SK-N-SH treated with all-trans-retinoic acid at 6 μM for 48 hours (cell line): ENCODE results near the gene CD6.

ENCODE experiments used
- BACH2 ChIP-seq: fragments of 250-450 bp; sonication (Bioruptor Pico); IDR thresholded peaks from 2 replicates; pipeline ENCODE4 v1.9.0; 2021; ENCODE audit warnings: mild to moderate bottlenecking, borderline replicate concordance
- CSDC2 ChIP-seq: fragments of 250-450 bp; sonication (Bioruptor Pico); IDR thresholded peaks from 2 replicates; pipeline ENCODE4 v1.5.0; 2020; ENCODE audit warnings: mild to moderate bottlenecking, moderate library complexity
- ESRRG ChIP-seq: fragments of 250-450 bp; sonication (Bioruptor Pico); IDR thresholded peaks from 2 replicates; pipeline ENCODE4 v1.6.1; 2021; ENCODE audit warnings: mild to moderate bottlenecking
- ZNF565 ChIP-seq: fragments of 450-650 bp; formaldehyde crosslinking; conservative IDR thresholded peaks from 2 replicates; pipeline ENCODE4 v1.5.0; 2020; ENCODE audit warnings: low read depth, mild to moderate bottlenecking, moderate library complexity
- TF ChIP-seq, protein P1 (sequence below): fragments of 250-450 bp; sonication (Bioruptor Pico); IDR thresholded peaks from 2 replicates; pipeline ENCODE4 v1.8.0; 2020; ENCODE audit warnings: mild to moderate bottlenecking, moderate library complexity, borderline replicate concordance

DNA sequence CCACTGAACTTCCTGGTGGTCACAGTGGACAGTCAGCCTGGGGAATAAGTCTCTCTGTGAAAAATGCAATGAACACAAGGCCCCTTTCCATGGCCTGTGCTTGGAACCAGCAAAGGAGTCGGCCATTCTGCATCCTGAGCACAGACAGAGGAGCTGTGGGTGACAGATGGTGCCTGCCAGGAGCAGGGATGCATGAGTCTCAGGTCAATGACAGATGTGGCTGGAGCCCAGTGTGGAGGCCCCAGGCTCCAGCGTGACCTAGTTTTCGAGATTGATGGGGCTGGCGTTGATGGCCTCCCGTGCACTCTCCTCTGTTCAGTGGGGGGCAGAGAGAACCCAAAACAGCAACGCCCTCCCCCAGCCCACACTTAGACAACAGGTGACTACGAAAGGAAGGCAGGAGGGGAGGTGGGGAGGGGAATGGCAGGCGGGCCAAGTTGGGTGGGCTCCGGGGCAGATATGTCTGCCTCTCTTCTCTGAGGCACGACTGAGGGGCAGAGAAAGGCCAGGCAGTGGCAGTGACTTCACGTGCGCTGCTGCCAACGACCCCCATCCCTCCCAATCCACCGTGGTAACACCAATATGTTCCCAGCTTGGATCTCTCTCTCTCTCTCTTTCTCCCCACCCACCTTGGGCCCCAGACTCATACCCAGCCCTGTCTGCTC, 96.4 kb downstream of the CD6 start:
- TF ChIP-seq ZNF565 (CRISPR knock-in tag) (no peak), ESRRG (CRISPR knock-in tag) (no peak), CSDC2 (CRISPR knock-in tag) (no peak), BACH2 (CRISPR knock-in tag) (no peak)
- TF ChIP-seq, protein P1, sequence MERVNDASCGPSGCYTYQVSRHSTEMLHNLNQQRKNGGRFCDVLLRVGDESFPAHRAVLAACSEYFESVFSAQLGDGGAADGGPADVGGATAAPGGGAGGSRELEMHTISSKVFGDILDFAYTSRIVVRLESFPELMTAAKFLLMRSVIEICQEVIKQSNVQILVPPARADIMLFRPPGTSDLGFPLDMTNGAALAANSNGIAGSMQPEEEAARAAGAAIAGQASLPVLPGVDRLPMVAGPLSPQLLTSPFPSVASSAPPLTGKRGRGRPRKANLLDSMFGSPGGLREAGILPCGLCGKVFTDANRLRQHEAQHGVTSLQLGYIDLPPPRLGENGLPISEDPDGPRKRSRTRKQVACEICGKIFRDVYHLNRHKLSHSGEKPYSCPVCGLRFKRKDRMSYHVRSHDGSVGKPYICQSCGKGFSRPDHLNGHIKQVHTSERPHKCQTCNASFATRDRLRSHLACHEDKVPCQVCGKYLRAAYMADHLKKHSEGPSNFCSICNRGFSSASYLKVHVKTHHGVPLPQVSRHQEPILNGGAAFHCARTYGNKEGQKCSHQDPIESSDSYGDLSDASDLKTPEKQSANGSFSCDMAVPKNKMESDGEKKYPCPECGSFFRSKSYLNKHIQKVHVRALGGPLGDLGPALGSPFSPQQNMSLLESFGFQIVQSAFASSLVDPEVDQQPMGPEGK = no peak
